ENCODE data around the gene RPAP2. TPM values are rescaled to one million over a fixed set of nuclear protein-coding genes. Genes with fewer than 3 reads are reported as not detected.
"Not testable (repeated sequence)": the region's sequence is repeated elsewhere in the genome, so short reads cannot be mapped to it uniquely, and the experiment has no call there.

RPAP2 gene
- total RNA-seq, 6 experiments from 2014 or later: 7.1 to 12.7 (median 11.1) TPM

DNA sequence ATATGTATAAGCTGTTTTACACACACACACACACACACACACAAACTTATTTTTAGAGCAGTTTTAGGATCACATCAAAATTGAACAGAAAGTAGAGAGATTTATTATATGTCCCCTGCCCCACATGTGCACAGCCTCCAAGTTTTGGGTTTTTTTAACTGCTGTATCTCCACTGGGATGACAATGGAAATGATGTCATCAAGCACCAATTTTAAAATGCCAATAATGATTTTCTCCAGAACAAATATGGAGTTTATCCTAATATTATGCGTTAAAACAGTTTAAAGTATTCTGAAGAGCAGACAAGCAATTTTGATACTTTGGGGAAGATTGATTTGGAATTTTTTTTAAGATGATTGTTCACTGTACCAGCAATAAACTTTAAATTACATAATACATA lies 131.2 kb downstream of the RPAP2 start:
- no peak for ATAC-seq

DNA sequence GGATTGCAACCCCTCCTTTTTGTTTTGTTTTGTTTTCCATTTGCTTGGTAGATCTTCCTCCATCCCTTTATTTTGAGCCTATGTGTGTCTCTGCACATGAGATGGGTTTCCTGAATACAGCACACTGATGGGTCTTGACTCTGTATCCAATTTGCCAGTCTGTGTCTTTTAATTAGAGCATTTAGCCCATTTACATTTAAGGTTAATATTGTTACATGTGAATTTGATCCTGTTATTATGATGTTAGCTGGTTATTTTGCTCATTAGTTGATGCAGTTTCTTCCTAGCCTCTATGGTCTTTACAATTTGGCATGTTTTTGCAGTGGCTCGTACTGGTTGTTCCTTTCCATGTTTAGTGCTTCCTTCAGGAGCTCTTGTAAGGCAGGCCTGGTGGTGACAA lies 135.7 kb downstream of the RPAP2 start:
- H3K27ac ChIP-seq; ATAC-seq; intact Hi-C loops (cut with DNase I); H3K9me3 ChIP-seq; H3K4me1 ChIP-seq; H3K36me3 ChIP-seq; H3K27me3 ChIP-seq; H3K4me3 ChIP-seq; DNase-seq: not testable (repeated sequence)
- WGBS (ENCODE audit: insufficient coverage, low coverage, low lambda C conversion rate, missing lambda C conversion rate): 83% methylated on average over 1 of the region's 1 CpG

More for the DNA sequence above, 131.2 kb downstream of the RPAP2 start:
- no peaks in the 10 kb centered on the region for H3K9me3 ChIP-seq
- no peaks in the 10 kb centered on the region for H3K27me3 ChIP-seq
- no peak for DNase-seq
- H3K27ac ChIP-seq: no peak overlapping the region
- H3K4me1 ChIP-seq: no peaks in the 10 kb centered on the region
- no peaks in the 10 kb centered on the region for H3K36me3 ChIP-seq
- H3K4me3 ChIP-seq: no peak overlapping the region
- TF ChIP-seq POLR2A (IDR thresholded peaks at IDR 0.05): no peak
- TF ChIP-seq, protein P1, sequence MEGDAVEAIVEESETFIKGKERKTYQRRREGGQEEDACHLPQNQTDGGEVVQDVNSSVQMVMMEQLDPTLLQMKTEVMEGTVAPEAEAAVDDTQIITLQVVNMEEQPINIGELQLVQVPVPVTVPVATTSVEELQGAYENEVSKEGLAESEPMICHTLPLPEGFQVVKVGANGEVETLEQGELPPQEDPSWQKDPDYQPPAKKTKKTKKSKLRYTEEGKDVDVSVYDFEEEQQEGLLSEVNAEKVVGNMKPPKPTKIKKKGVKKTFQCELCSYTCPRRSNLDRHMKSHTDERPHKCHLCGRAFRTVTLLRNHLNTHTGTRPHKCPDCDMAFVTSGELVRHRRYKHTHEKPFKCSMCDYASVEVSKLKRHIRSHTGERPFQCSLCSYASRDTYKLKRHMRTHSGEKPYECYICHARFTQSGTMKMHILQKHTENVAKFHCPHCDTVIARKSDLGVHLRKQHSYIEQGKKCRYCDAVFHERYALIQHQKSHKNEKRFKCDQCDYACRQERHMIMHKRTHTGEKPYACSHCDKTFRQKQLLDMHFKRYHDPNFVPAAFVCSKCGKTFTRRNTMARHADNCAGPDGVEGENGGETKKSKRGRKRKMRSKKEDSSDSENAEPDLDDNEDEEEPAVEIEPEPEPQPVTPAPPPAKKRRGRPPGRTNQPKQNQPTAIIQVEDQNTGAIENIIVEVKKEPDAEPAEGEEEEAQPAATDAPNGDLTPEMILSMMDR (IDR thresholded peaks at IDR 0.05): no peak
- intact Hi-C loops (cut with DNase I): no loop called here
- WGBS (ENCODE audit: insufficient coverage, low coverage, low lambda C conversion rate, missing lambda C conversion rate): 61% methylated on average over 1 of the region's 1 CpG

DNA sequence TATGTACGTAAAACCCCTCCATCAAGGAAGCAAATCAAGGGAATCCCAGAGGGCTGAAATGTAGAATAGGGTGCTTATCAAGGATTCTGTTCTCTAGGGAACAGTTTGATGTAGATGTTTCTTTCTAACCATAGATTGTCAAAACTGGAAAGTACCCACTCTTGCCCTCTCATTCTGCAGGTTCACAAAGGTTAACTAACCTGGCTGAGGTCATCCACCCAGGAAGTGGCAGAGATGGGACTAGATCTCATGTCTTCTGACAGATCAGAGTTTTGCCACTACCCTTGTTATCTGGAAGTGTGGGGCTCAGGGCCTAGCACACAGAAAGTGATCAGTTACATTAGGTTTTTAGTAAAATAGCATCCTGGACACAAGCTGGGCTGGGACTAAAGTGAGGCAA lies 140.4 kb downstream of the RPAP2 start:
- TF ChIP-seq, protein P1 (IDR thresholded peaks at IDR 0.05): no peak
- no peak for TF ChIP-seq POLR2A (IDR thresholded peaks at IDR 0.05)
- H3K4me1 ChIP-seq: no peaks in the 10 kb centered on the region
- H3K27me3 ChIP-seq: no peaks in the 10 kb centered on the region
- ATAC-seq (peak in 1 of 4 donors; percentile 29), DNase-seq (no peak)
- intact Hi-C loops (cut with DNase I): no loop called here
- H3K36me3 ChIP-seq: no peaks in the 10 kb centered on the region
- H3K4me3 ChIP-seq: no peak overlapping the region
- no CpG with 5 or more reads among the region's 1 CpG for WGBS (ENCODE audit: insufficient coverage, low coverage, low lambda C conversion rate, missing lambda C conversion rate)
- H3K9me3 ChIP-seq: no peaks in the 10 kb centered on the region
- no peak overlapping the region for H3K27ac ChIP-seq

DNA sequence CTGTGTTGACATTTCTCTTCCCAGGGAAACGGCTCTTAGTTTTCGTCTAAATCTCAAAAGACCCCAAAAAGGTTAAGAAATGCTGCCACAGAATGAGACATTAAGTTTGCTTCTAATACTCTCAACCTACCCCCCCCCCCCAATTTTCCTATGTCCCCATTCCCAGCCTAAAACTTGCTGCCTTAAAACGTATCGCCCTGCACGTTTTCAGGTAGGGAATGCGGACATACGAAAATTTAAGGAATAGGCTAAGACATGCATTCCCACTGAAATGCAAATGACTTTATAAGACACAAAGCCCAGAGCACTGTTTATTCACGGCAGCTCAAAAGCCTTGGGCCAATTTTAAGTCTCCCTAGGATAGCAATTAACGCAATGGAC lies 142.4 kb downstream of the RPAP2 start:
- TF ChIP-seq, protein P1 (IDR thresholded peaks at IDR 0.05): no peak
- no peak for TF ChIP-seq POLR2A (IDR thresholded peaks at IDR 0.05)
- ATAC-seq: no peak
- H3K4me3 ChIP-seq: peak overlapping the region in 1 of 3 donors; percentile 24
- no peaks in the 10 kb centered on the region for H3K36me3 ChIP-seq
- no peaks in the 10 kb centered on the region for H3K27me3 ChIP-seq
- H3K9me3 ChIP-seq: no peaks in the 10 kb centered on the region
- H3K4me1 ChIP-seq: no peaks in the 10 kb centered on the region
- intact Hi-C loops (cut with DNase I): no loop called here
- DNase-seq: no peak
- 91% methylated on average over 5 of the region's 9 CpGs for WGBS (ENCODE audit: insufficient coverage, low coverage, low lambda C conversion rate, missing lambda C conversion rate)
- no peak overlapping the region for H3K27ac ChIP-seq

- WGBS (ENCODE audit: insufficient coverage, low coverage, low lambda C conversion rate, missing lambda C conversion rate): 56% methylated on average over 24 of the region's 32 CpGs
- DNase-seq: peak; percentile 22 to 58 (median 45)
- intact Hi-C loops (cut with DNase I): no loop called here
- no peaks in the 10 kb centered on the region for H3K9me3 ChIP-seq
- H3K4me1 ChIP-seq: no peaks in the 10 kb centered on the region
- peak overlapping the region in 2 of 3 donors; percentile 4 to 24 for H3K4me3 ChIP-seq
- H3K27ac ChIP-seq: no peak overlapping the region
- H3K36me3 ChIP-seq: no peaks in the 10 kb centered on the region
- TF ChIP-seq, protein P1 (IDR thresholded peaks at IDR 0.05): no peak
- TF ChIP-seq POLR2A (IDR thresholded peaks at IDR 0.05): no peak
- no peaks in the 10 kb centered on the region for H3K27me3 ChIP-seq
- ATAC-seq: peak; percentile 36 to 82 (median 70)
These were observed 143.0 kb downstream of the RPAP2 start for GRCh38 chr1:92441697-92442342.

All from right lobe of liver (tissue), 6 donors.